GM12878 (cell line): Measurements from ENCODE around the gene GCSAM. TPM values are rescaled to one million over a fixed set of nuclear protein-coding genes. Genes with fewer than 3 reads are reported as not detected.

Experiments used
- CHD2 ChIP-seq: IDR thresholded peaks from 2 replicates; pipeline ENCODE4 v1.6.1; 2011; ENCODE audit warnings: low read depth, low read length, improper control_type of control experiment, borderline replicate concordance
- E2F4 ChIP-seq: IDR thresholded peaks from 2 replicates; pipeline ENCODE4 v1.6.1; 2012; ENCODE audit warnings: low read depth, low read length, improper control_type of control experiment
- EED ChIP-seq: sonication (generic); IDR thresholded peaks from 2 replicates; pipeline ENCODE4 v1.6.1; 2016; ENCODE audit warnings: antibody characterized with exemption, low read depth
- HCFC1 ChIP-seq: fragments of 150-350 bp; IDR thresholded peaks from 2 replicates; pipeline ENCODE4 v1.6.1; 2014; ENCODE audit warnings: low read length
- IRF4 ChIP-seq: IDR thresholded peaks from 2 replicates; pipeline ENCODE4 v1.6.1; 2011; ENCODE audit warnings: low read depth, low read length
- MEF2A ChIP-seq: IDR thresholded peaks from 2 replicates; pipeline ENCODE4 v1.6.1; 2011; ENCODE audit warnings: low read depth, mild to moderate bottlenecking, low read length, moderate library complexity; ENCODE audit not compliant: insufficient read depth
- MYC ChIP-seq: IDR thresholded peaks from 2 replicates; pipeline ENCODE4 v1.6.1; 2011; ENCODE audit warnings: mild to moderate bottlenecking, low read length, moderate library complexity, inconsistent platforms; ENCODE audit not compliant: insufficient read depth, insufficient replicate concordance, insufficient read length, severe bottlenecking
- NBN ChIP-seq: fragments of 450-650 bp; IDR thresholded peaks from 2 replicates; pipeline ENCODE4 v1.6.1; 2016
- NFYA ChIP-seq: IDR thresholded peaks from 2 replicates; pipeline ENCODE4 v1.6.1; 2011; ENCODE audit warnings: low read depth, mild to moderate bottlenecking, low read length, improper control_type of control experiment, borderline replicate concordance
- NR2F1 ChIP-seq: fragments of 450-650 bp; conservative IDR thresholded peaks from 2 replicates; pipeline ENCODE4 v1.6.1; 2017; ENCODE audit warnings: mild to moderate bottlenecking
- PAX5 ChIP-seq: IDR thresholded peaks from 2 replicates; pipeline ENCODE4 v1.6.1; 2011; ENCODE audit warnings: low read depth, low read length, borderline replicate concordance
- REST ChIP-seq: IDR thresholded peaks from 2 replicates; pipeline ENCODE4 v1.6.1; 2012; ENCODE audit warnings: mild to moderate bottlenecking, low read depth, low read length
- SRF ChIP-seq, 2 experiments: IDR thresholded peaks; 2 replicates each; pipeline ENCODE4 v1.6.1; 2011; ENCODE audit warnings: low read depth in 2 of 2, low read length in 2 of 2, mild to moderate bottlenecking in 1 of 2, moderate library complexity in 1 of 2
- TCF3 ChIP-seq: IDR thresholded peaks from 2 replicates; pipeline ENCODE4 v1.6.1; 2012; ENCODE audit warnings: low read depth, mild to moderate bottlenecking, low read length, borderline replicate concordance; ENCODE audit not compliant: insufficient read depth
- WRNIP1 ChIP-seq: IDR thresholded peaks from 2 replicates; pipeline ENCODE4 v1.6.1; 2011; ENCODE audit warnings: low read depth, low read length, improper control_type of control experiment, borderline replicate concordance
- ZNF274 ChIP-seq: IDR thresholded peaks from one replicate; pipeline ENCODE4 v1.8.0; 2011; ENCODE audit not compliant: insufficient read length, insufficient read depth
- polyA plus RNA-seq, 11 experiments: library from polyadenylated mRNA; depleted of rRNA in 4 of 11; unstranded in 6 of 11; stranded (reverse) in 5 of 11; fragments of >200 nt; fragmentation: Nextera tagmentation in 4 of 11; fragmentation: Illumina TruSeq in 1 of 11; extraction: Ambion mirVana in 4 of 11; extraction: Trizol in 1 of 11; gene quantifications; 1 replicate in 1 of 11; 2 replicates in 10 of 11; pipeline versions ENCODE4 v1.2.1 to v1.2.3, GENCODE V29; 2011 to 2016; ENCODE audit warnings: inconsistent platforms in 2 of 11, missing spikeins in 2 of 11, low read depth in 1 of 11
- total RNA-seq, 4 experiments: library from RNA; depleted of rRNA in 3 of 4; stranded (reverse); fragments of >200 nt in 3 of 4; fragmentation: Illumina TruSeq in 1 of 4; extraction: Trizol in 1 of 4; gene quantifications; 2 replicates each; pipeline versions ENCODE4 v1.2.1 to v1.2.3, GENCODE V29; 2013 to 2021
- TF ChIP-seq, protein P1 (sequence below): fragments of 450-650 bp; IDR thresholded peaks from 2 replicates; pipeline ENCODE4 v1.6.1; 2014; ENCODE audit warnings: mild to moderate bottlenecking
- TF ChIP-seq, protein P2 (sequence below): fragments of 450-650 bp; IDR thresholded peaks from 2 replicates; pipeline ENCODE4 v1.6.1; 2017; ENCODE audit warnings: borderline replicate concordance
- TF ChIP-seq, protein P3 (sequence below), 3 experiments: IDR thresholded peaks in 2 of 3; conservative IDR thresholded peaks in 1 of 3; 2 replicates each; pipeline ENCODE4 v1.5.1; 2011; ENCODE audit warnings: low read depth in 3 of 3, low read length in 3 of 3, mild to moderate bottlenecking in 3 of 3, control low read depth in 2 of 3, moderate library complexity in 2 of 3, inconsistent platforms in 1 of 3, mixed read lengths in 1 of 3; ENCODE audit not compliant: control insufficient read depth in 2 of 3, insufficient read depth in 1 of 3; ENCODE audit errors: extremely low read depth in 1 of 3
- TF ChIP-seq, protein P4 (sequence below): IDR thresholded peaks from 2 replicates; pipeline ENCODE4 v1.6.1; 2012; ENCODE audit warnings: low read depth, low read length, improper control_type of control experiment

GCSAM gene
- total and polyA plus RNA-seq, 10 of the 15 experiments (the other 5 are each of a cell fraction or from before 2014, with no cell fraction given) = 81.5 to 407 (median 107) TPM

DNA sequence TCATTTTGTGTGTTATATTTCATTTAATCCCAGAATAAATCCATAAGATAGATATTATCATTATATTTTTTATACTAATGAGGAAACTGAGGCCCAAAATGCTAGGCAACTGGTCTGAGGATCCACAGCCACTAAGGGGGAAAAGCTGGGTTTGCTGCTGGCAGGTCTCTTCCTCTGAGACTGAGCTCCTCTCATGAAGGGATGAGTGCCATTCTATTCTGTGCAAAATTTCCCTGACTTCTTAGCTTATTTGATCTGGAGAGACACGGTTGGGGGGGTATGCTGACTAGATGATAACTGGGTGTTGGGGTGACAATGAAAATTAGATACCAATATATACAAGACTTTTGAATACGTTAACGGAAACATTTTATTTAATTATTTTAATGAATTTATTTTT is 1.9 kb downstream of the GCSAM start (continued):
- 0 out of 2 replicates have a peak, but pooled peaks have one; percentile 25 for TF ChIP-seq PAX5
- TF ChIP-seq NR2F1 = no peak
- no peak for TF ChIP-seq E2F4
- no peak for TF ChIP-seq EED
- TF ChIP-seq ZNF274 = no peak
- no peak for TF ChIP-seq SRF (IDR thresholded peaks at IDR 0.05; ENCODE audit: low read depth in 2 of 2, low read length in 2 of 2)
- TF ChIP-seq, protein P1, sequence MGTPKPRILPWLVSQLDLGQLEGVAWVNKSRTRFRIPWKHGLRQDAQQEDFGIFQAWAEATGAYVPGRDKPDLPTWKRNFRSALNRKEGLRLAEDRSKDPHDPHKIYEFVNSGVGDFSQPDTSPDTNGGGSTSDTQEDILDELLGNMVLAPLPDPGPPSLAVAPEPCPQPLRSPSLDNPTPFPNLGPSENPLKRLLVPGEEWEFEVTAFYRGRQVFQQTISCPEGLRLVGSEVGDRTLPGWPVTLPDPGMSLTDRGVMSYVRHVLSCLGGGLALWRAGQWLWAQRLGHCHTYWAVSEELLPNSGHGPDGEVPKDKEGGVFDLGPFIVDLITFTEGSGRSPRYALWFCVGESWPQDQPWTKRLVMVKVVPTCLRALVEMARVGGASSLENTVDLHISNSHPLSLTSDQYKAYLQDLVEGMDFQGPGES = no peak
- no peak for TF ChIP-seq NBN
- TF ChIP-seq IRF4 = no peak
- TF ChIP-seq NFYA = no peak
- no peak for TF ChIP-seq WRNIP1
- TF ChIP-seq MYC = no peak
- TF ChIP-seq, protein P2, sequence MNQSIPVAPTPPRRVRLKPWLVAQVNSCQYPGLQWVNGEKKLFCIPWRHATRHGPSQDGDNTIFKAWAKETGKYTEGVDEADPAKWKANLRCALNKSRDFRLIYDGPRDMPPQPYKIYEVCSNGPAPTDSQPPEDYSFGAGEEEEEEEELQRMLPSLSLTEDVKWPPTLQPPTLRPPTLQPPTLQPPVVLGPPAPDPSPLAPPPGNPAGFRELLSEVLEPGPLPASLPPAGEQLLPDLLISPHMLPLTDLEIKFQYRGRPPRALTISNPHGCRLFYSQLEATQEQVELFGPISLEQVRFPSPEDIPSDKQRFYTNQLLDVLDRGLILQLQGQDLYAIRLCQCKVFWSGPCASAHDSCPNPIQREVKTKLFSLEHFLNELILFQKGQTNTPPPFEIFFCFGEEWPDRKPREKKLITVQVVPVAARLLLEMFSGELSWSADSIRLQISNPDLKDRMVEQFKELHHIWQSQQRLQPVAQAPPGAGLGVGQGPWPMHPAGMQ = no peak
- no peak for TF ChIP-seq CHD2
- TF ChIP-seq HCFC1 = no peak; the same call in 1 of the 2 replicates
- no peak for TF ChIP-seq REST
- TF ChIP-seq, protein P3, sequence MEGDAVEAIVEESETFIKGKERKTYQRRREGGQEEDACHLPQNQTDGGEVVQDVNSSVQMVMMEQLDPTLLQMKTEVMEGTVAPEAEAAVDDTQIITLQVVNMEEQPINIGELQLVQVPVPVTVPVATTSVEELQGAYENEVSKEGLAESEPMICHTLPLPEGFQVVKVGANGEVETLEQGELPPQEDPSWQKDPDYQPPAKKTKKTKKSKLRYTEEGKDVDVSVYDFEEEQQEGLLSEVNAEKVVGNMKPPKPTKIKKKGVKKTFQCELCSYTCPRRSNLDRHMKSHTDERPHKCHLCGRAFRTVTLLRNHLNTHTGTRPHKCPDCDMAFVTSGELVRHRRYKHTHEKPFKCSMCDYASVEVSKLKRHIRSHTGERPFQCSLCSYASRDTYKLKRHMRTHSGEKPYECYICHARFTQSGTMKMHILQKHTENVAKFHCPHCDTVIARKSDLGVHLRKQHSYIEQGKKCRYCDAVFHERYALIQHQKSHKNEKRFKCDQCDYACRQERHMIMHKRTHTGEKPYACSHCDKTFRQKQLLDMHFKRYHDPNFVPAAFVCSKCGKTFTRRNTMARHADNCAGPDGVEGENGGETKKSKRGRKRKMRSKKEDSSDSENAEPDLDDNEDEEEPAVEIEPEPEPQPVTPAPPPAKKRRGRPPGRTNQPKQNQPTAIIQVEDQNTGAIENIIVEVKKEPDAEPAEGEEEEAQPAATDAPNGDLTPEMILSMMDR (IDR thresholded peaks at IDR 0.05 in 2 of 3, conservative IDR thresholded peaks at IDR 0.05 in 1 of 3; ENCODE audit: control insufficient read depth in 2 of 3, extremely low read depth in 1 of 3, insufficient read depth in 1 of 3, low read depth in 3 of 3, low read length in 3 of 3) = no peak
- TF ChIP-seq, protein P4, sequence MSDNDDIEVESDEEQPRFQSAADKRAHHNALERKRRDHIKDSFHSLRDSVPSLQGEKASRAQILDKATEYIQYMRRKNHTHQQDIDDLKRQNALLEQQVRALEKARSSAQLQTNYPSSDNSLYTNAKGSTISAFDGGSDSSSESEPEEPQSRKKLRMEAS = no peak
- no peak for TF ChIP-seq TCF3
- no peak for TF ChIP-seq MEF2A
